OCI-LY1 (cell line): ENCODE data around the gene GNS.

Experiments
- H2AFZ ChIP-seq: fragments of 200-600 bp; sonication (generic), shearing (Covaris generic); 2 replicates; pipeline ENCODE4 v1.6.0; 2014; ENCODE audit warnings: antibody characterized with exemption, mild to moderate bottlenecking, low read length
- H3F3A ChIP-seq: fragments of 200-600 bp; sonication (generic), shearing (Covaris generic); 2 replicates; pipeline ENCODE4 v1.6.0; 2014; ENCODE audit warnings: mild to moderate bottlenecking, antibody characterized with exemption, low read length, moderate library complexity; ENCODE audit not compliant: insufficient read depth
- H3K27ac ChIP-seq: fragments of 200-600 bp; sonication (generic); 2 replicates; pipeline ENCODE4 v1.5.1; 2014; ENCODE audit warnings: low read length, mixed run types, mild to moderate bottlenecking, low read depth; ENCODE audit not compliant: poor library complexity, severe bottlenecking
- H3K27me3 ChIP-seq: fragments of 200-600 bp; sonication (generic); 2 replicates; pipeline ENCODE4 v1.6.0; 2014; ENCODE audit warnings: antibody characterized with exemption, mild to moderate bottlenecking, low read length, moderate library complexity; ENCODE audit not compliant: insufficient read depth
- H3K36me3 ChIP-seq: fragments of 200-600 bp; sonication (generic); 2 replicates; pipeline ENCODE4 v1.6.1; 2014; ENCODE audit warnings: mild to moderate bottlenecking, antibody characterized with exemption, low read length, moderate library complexity, mixed read lengths; ENCODE audit not compliant: insufficient read depth
- H3K4me1 ChIP-seq: fragments of 200-600 bp; sonication (generic); 2 replicates; pipeline ENCODE4 v1.5.1; 2014; ENCODE audit warnings: mild to moderate bottlenecking, low read length, moderate library complexity; ENCODE audit not compliant: insufficient read depth, severe bottlenecking
- H3K4me2 ChIP-seq: fragments of 200-600 bp; sonication (generic), shearing (Covaris generic); 2 replicates; pipeline ENCODE4 v1.6.1; 2014; ENCODE audit warnings: low read length
- H3K4me3 ChIP-seq: fragments of 200-600 bp; sonication (generic); 2 replicates; pipeline ENCODE4 v1.5.1; 2014; ENCODE audit warnings: low read length, low read depth, mild to moderate bottlenecking, mixed read lengths; ENCODE audit not compliant: poor library complexity, severe bottlenecking
- H3K79me2 ChIP-seq: fragments of 200-600 bp; shearing (Covaris generic); 2 replicates; pipeline ENCODE4 v1.6.1; 2016; ENCODE audit warnings: mixed run types, low read length, mixed read lengths; ENCODE audit not compliant: insufficient read depth
- H3K9ac ChIP-seq: fragments of 200-600 bp; sonication (generic), shearing (Covaris generic); 2 replicates; pipeline ENCODE4 v1.6.1; 2014; ENCODE audit warnings: mild to moderate bottlenecking, low read length, mixed read lengths
- H3K9me2 ChIP-seq: fragments of 200-600 bp; sonication (generic), shearing (Covaris generic); 2 replicates; pipeline ENCODE4 v1.6.1; 2014; ENCODE audit warnings: low read depth, mild to moderate bottlenecking, low read length, mixed read lengths
- H3K9me3 ChIP-seq: fragments of 200-600 bp; shearing (Covaris generic); 2 replicates; pipeline ENCODE4 v1.6.1; 2014; ENCODE audit warnings: low read length, mixed read lengths
- H4K20me1 ChIP-seq: fragments of 200-600 bp; sonication (generic), shearing (Covaris generic); 2 replicates; pipeline ENCODE4 v1.6.0; 2016; ENCODE audit warnings: mild to moderate bottlenecking, low read length; ENCODE audit not compliant: insufficient read depth
- CTCF ChIP-seq: fragments of 200-600 bp; sonication (generic), shearing (Covaris generic); IDR thresholded peaks from 2 replicates; pipeline ENCODE4 v1.5.1; 2017; ENCODE audit warnings: mild to moderate bottlenecking, antibody characterized with exemption, low read length, moderate library complexity, mixed read lengths
- EZH2 ChIP-seq: fragments of 200-600 bp; sonication (generic), shearing (Covaris generic); IDR thresholded peaks from 2 replicates; pipeline ENCODE4 v1.8.0; 2017; ENCODE audit warnings: borderline replicate concordance, mixed run types, mild to moderate bottlenecking, antibody characterized with exemption, low read length, moderate library complexity, mixed read lengths

The GNS gene

GRCh38 chr12:64752032-64752431 lies 7.2 kb downstream of the GNS start:
- no peaks in the 10 kb centered on the region for H3K9me2 ChIP-seq
- peaks cover 13% of the 10 kb centered on the region for H3K36me3 ChIP-seq
- no peak overlapping the region for H3K4me2 ChIP-seq
- H3K27ac ChIP-seq = no peak overlapping the region
- H3K27me3 ChIP-seq = no peaks in the 10 kb centered on the region
- H3K4me1 ChIP-seq = peaks cover 14% of the 10 kb centered on the region
- TF ChIP-seq CTCF = no peak
- TF ChIP-seq EZH2 = no peak
- no peak overlapping the region for H3K4me3 ChIP-seq
- H2AFZ ChIP-seq = no peak overlapping the region
- H3K79me2 ChIP-seq = no peaks in the 10 kb centered on the region
- no peaks in the 10 kb centered on the region for H4K20me1 ChIP-seq
- no peak overlapping the region for H3K9ac ChIP-seq
- no peaks in the 10 kb centered on the region for H3F3A ChIP-seq
- no peaks in the 10 kb centered on the region for H3K9me3 ChIP-seq

GRCh38 chr12:64749461-64750200 lies 9.6 kb downstream of the GNS start:
- Histone ChIP-seq H3K9me2 (no peaks in the 10 kb centered on the region), H3K9ac (no peak overlapping the region), H3K36me3 (peaks cover 26% of the 10 kb centered on the region), H3K9me3 (no peaks in the 10 kb centered on the region), H3K4me2 (no peak overlapping the region), H3K4me1 (peaks cover 7% of the 10 kb centered on the region), H3K27me3 (no peaks in the 10 kb centered on the region), H4K20me1 (no peaks in the 10 kb centered on the region), H3K4me3 (no peak overlapping the region), H3K79me2 (no peaks in the 10 kb centered on the region), H3K27ac (no peak overlapping the region), H3F3A (no peaks in the 10 kb centered on the region), H2AFZ (no peak overlapping the region)
- TF ChIP-seq CTCF (no peak), EZH2 (no peak)

GRCh38 chr12:64747695-64748094 lies 11.5 kb downstream of the GNS start:
- peaks cover 46% of the 10 kb centered on the region for H3K36me3 ChIP-seq
- no peaks in the 10 kb centered on the region for H3K4me1 ChIP-seq
- H3K9ac ChIP-seq = no peak overlapping the region
- no peak overlapping the region for H3K27ac ChIP-seq
- no peaks in the 10 kb centered on the region for H3F3A ChIP-seq
- H3K4me3 ChIP-seq = no peak overlapping the region
- H2AFZ ChIP-seq = no peak overlapping the region
- TF ChIP-seq CTCF = no peak
- TF ChIP-seq EZH2 = no peak
- H3K9me3 ChIP-seq = no peaks in the 10 kb centered on the region
- no peaks in the 10 kb centered on the region for H3K9me2 ChIP-seq
- no peaks in the 10 kb centered on the region for H3K79me2 ChIP-seq
- H4K20me1 ChIP-seq = no peaks in the 10 kb centered on the region
- H3K27me3 ChIP-seq = no peaks in the 10 kb centered on the region
- no peak overlapping the region for H3K4me2 ChIP-seq
